RWPE1 (cell line): Measurements from ENCODE around the gene P2RY6.
A peak's percentile ranks its signal among the peaks of the same experiment; 100 is the strongest.

Experiments
- CTCF ChIA-PET: fragments of 350-600 bp; sonication (Branson Sonifier 250); formaldehyde crosslinking; extraction: SDS; loops from one replicate; lab custom pipeline; 2021; lab: Yijun Ruan, JAX
- POLR2A ChIA-PET: fragments of 400-600 bp; formaldehyde crosslinking; extraction: SDS; loops from one replicate; lab custom pipeline; 2020; ENCODE audit warnings: antibody characterized with exemption; ENCODE audit not compliant: low non-redundant PET; lab: Yijun Ruan, JAX
- DNase-seq: peaks from one replicate; pipeline ENCODE4 v3.0.0; 2012; ENCODE audit warnings: low spot score
- H3K27ac ChIP-seq: fragments of 450-650 bp; 2 replicates; pipeline ENCODE4 v1.5.1; 2017
- CTCF ChIP-seq: fragments of 450-650 bp; conservative IDR thresholded peaks from 2 replicates; pipeline ENCODE4 v1.5.1; 2017; ENCODE audit warnings: low read depth, mild to moderate bottlenecking

P2RY6 gene

GRCh38 chr11:73294604-73295003 is 22.5 kb downstream of the P2RY6 start:
- TF ChIP-seq CTCF = no peak
- POLR2A ChIA-PET = no interaction called here
- no peak overlapping the region for H3K27ac ChIP-seq
- CTCF ChIA-PET = interaction anchor here (0.6 to 0.8 kb wide), 2 partner anchors 15 to 22 kb away, joined by 3 to 4 read pairs; partner anchors contain the start of gene P2RY6
- no peak for DNase-seq

- POLR2A ChIA-PET = no interaction called here
- TF ChIP-seq CTCF = peak; percentile 37; the same call in 1 of the 2 replicates
- no peak overlapping the region for H3K27ac ChIP-seq
- CTCF ChIA-PET = interaction anchor here (0.6 to 0.8 kb wide), 2 partner anchors 15 to 23 kb away, joined by 3 to 4 read pairs; partner anchors contain the start of gene P2RY6
- DNase-seq = peak; percentile 19
Measured at GRCh38 chr11:73295241-73295995, 23.3 kb downstream of the P2RY6 start.

GRCh38 chr11:73295996-73296318 is 23.8 kb downstream of the P2RY6 start:
- H3K27ac ChIP-seq = no peak overlapping the region
- no peak for DNase-seq
- POLR2A ChIA-PET = no interaction called here
- TF ChIP-seq CTCF = no peak
- CTCF ChIA-PET = no interaction called here

- no peak overlapping the region for H3K27ac ChIP-seq
- no peak for DNase-seq
- POLR2A ChIA-PET = no interaction called here
- no peak for TF ChIP-seq CTCF
- CTCF ChIA-PET = interaction anchor here (0.6 to 1.7 kb wide), 3 partner anchors 10 to 106 kb away, joined by 3 to 8 read pairs (median 3); no protein-coding TSS in a partner anchor
Measured at GRCh38 chr11:73296501-73297230, 24.5 kb downstream of the P2RY6 start.

GRCh38 chr11:73297231-73297590 is 25.1 kb downstream of the P2RY6 start:
- POLR2A ChIA-PET = no interaction called here
- CTCF ChIA-PET = interaction anchor here (0.6 to 1.7 kb wide), 5 partner anchors 7 to 106 kb away, joined by 3 to 8 read pairs (median 4); no protein-coding TSS in a partner anchor
- TF ChIP-seq CTCF = no peak
- no peak overlapping the region for H3K27ac ChIP-seq
- no peak for DNase-seq

- ChIA-PET POLR2A (no interaction called here), CTCF (interaction anchor here (0.6 to 1.7 kb wide), 7 partner anchors 8 to 135 kb away, joined by 3 to 8 read pairs (median 4); no protein-coding TSS in a partner anchor)
- no peak overlapping the region for H3K27ac ChIP-seq
- DNase-seq = no peak
- TF ChIP-seq CTCF = no peak
Measured at GRCh38 chr11:73297702-73298101, 25.6 kb downstream of the P2RY6 start.
